NCI-H748 (cell line): Measurements from ENCODE around the gene KSR2.
A peak's percentile ranks its signal among the peaks of the same experiment; 100 is the strongest.

Experiments
- DNase-seq: peaks from one replicate; lab custom pipeline; 2025; ENCODE audit not compliant: unreplicated experiment; lab: John Stamatoyannopoulos, UW

KSR2 gene

DNA sequence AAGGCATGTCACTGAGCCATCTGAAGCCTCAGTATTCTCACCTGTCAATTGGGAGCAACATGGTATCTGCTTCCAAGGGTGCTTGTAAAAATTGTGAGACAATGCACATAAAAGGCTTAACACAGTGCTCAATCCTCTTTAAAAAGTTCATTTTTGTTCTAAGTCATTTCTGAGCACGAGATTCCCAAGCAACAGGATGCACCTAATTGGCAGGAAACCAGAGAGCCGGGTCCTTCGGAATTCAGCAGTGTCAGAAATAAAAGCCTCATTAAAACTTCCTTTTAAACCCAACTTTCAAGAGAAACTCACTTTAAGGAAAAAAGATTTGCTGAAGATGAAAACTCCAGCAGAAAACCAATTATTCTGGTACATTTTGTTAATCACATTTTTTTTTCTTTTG is 494.9 kb downstream of the KSR2 start:
- DNase-seq: no peak

DNA sequence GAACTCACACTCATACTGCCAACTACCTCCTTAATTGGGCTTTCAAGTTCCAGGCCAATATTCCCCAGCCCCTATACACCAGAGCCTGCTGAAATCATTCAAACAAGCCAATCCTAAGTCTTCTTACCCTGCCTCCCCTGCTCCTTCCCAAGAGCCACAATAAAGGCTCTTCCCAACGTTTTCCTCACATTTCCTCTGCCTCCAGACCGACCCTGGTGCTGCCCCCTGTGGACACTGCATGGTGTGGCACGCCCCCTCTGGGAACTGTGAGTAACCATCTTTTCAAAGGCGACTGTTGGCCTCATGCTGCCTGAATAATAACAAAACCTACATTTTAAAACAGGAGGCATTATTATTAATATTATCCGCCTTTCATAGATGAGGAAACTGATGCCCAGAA is 495.8 kb downstream of the KSR2 start:
- peak; percentile 37 for DNase-seq

- no peak for DNase-seq
Observed at GRCh38 chr12:117470804-117471203, 498.0 kb downstream of the KSR2 start.

- no peak for DNase-seq
Observed at GRCh38 chr12:117469883-117470483, 498.8 kb downstream of the KSR2 start.

GRCh38 chr12:117468016-117468415 is 500.8 kb downstream of the KSR2 start:
- no peak for DNase-seq

- no peak for DNase-seq
Observed at GRCh38 chr12:117467588-117467987, 501.2 kb downstream of the KSR2 start.

DNA sequence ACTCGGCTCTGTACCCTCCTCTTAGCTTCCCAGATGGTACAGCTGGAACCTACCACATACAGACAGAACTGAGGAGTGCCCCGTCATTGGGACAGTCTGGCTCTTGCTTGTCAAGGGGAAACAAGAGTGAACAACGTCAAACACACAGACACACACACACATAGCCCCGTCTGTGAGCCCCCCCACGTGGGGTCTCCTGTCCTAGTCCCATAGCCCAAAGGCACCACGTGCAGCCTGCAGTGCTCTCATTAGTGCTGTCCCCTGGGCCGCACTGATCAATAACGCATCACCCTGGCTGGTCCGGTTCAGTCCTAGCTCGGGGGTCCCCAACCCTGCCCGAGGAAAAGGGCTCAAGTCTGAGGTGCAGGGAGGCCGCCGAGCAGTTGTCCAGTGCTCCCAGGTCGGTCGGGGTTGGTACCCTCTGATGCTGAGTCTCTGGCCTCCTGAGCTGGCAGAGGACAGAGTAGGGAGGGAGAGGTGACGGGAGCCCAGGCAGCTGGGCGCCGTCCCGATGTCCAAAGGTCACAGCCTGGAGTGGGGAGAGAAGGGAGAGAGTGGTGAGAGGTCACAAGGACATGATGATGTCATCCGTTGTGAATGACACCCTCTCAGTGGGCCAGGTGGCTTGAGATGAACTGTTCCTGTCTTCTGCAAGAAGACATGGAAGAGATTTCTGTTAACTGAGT is 502.0 kb downstream of the KSR2 start:
- no peak for DNase-seq

- DNase-seq: no peak
Observed at GRCh38 chr12:117461732-117462131, 507.1 kb downstream of the KSR2 start.

DNA sequence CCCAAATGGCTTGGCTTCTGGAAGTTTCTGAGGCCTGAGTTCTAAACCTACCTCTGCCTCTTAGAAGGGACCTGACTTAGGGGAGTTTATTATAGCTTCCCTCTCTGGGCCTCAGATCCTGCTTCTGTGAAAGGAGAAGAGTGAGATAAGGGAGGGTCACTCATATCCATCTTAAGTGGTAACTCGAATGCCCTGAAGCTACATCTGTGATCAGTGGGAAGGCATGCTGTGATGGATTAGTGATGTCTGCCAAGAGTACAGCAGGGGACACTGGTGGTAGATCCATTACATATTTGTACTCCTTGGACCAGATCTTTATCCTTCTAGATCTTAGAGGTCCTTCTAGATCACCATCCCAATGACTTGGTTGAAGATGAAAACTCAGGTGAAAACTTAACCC is 509.6 kb downstream of the KSR2 start:
- DNase-seq: no peak

DNA sequence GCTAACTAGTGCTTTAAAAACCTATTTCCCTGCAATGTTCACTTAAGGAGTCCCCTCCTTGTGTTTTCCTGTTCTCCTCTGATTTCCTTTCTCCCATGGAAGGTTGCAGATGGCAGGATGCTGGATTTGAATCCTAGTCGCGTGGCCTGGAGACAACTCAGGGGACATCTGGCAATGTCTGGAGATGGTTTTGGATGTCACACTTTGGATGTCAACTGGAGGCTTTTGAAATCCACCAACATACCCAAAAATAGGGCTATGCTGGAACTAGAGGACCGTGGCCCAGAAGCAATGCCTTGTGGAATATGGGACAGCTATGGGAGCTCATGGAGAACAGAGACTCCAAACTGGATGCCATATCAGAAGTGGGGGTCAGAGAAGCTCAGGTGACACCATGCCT is 511.6 kb downstream of the KSR2 start:
- no peak for DNase-seq

- no peak for DNase-seq
Observed at GRCh38 chr12:117456076-117456475, 512.7 kb downstream of the KSR2 start.

DNA sequence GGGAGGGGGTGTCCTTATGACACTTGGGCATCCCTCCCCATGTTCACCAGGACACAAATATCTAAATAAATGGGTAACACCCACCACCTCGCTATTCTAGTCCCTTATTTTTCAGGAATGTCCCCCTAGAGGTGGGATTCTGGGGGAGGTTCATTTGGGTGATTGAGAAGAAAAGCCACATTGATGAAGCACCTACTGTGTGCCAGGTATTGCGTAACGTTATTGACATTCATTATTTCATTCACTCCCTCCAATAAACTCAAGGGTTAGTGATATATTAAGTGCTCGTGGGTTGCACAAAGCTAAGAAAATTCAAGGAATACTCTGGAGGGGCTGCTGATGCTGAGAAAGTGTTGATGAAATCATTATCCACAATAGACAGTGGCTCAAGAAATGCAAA is 514.8 kb downstream of the KSR2 start:
- DNase-seq: no peak

DNA sequence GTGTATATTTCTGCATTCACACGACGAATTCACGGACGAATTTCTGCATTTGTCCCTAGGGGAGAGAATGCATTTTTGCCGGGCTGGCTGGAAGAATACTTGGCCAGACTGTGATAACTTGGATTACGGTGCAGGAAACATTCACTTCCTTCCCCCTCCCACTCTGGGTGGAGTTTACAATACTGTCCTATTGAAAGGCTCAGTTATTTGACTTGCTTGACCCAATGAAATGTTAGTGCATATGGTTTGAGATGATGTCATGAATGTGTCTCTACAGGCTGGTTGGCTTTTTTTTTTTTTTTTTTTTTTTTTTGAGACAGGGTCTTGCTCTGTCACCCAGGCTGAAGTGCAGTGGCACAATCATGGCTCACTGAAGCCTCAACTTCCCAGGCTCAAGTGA is 516.7 kb downstream of the KSR2 start:
- no peak for DNase-seq

- no peak for DNase-seq
Observed at GRCh38 chr12:117450209-117450608, 518.6 kb downstream of the KSR2 start.

- peak; percentile 29 for DNase-seq
Observed at GRCh38 chr12:117447665-117448366, 521.0 kb downstream of the KSR2 start.

- no peak for DNase-seq
Observed at GRCh38 chr12:117444781-117445180, 524.0 kb downstream of the KSR2 start.

- no peak for DNase-seq
Observed at GRCh38 chr12:117441751-117442150, 527.0 kb downstream of the KSR2 start.

- no peak for DNase-seq
Observed at GRCh38 chr12:117440384-117440783, 528.4 kb downstream of the KSR2 start.

DNA sequence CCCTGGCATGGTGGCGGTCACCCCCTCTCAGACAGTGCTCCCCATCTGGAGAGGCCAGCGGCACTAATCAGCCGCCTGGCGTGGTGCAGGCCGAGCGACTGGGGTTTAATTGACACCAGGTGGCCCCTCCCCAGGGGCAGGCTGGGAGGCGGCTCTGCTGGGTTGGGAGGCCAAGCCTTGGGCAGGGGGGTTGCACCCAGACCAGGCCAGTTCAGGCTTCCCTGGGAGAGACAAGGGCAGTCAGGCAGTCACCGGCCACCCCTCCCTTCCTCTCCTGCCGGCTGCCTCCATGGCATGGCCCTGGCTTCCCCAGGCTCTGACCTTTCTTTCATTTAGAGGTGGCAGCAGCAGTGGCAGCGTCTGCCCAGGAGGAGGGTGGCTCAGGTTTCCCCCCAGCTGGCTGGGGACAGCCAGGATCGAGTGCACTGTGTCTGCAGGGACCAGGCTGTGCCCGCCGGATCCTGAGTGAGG is 529.2 kb downstream of the KSR2 start:
- DNase-seq: no peak

DNA sequence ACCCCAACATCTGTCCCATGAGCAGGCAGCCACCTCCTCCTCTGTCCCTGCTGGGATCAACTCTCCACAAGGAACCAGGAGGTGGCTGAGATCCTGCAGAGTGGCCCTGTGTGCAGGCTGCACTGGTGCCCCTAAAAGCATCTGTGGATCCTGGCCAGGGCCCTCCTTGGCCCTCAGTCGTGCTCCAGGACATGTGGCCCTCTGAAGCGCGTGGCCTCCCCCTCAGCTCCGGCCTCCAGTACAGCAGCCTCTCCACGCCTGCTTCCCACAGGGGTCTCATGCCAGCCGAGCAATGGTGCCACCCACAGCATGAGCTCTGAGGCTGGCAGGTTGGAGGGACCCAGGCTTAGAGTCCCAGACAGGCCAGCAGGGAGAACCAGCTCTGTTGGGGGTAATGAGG is 530.0 kb downstream of the KSR2 start:
- DNase-seq: no peak

DNA sequence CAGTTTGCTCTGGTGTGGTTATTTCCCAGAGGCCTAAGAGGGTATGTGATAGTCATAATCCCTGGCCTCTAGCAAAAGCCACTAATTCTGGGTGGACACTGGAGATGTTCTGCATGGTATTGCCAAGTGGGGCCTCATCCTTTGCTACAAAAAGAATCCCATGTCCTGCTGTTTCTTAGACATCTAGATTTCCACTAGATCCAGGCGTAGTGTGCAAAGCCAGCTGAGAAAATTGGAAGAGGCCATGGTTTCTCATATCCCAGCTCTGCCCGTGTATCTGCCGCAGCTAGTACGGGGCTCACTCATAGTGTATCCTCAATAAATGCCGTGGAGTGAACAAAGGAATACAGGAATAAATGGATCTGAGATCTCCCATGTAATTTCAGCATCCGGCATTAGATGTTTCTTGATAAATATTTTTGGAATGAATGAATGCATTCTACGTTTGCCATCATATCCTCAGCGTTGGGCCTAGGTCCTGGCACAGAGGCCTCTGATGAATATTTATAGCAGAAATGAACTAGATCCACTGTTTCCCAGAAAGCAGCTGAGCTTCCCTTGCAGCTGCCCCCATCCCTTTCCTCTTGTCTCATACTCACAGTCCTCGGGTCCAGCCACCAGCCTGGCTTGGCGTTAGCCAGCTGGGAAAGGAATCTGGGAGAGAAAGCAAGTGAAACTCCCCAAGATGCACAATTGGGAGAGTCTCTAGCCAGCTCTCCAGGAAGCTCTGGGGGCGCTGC is 531.1 kb downstream of the KSR2 start:
- no peak for DNase-seq

DNA sequence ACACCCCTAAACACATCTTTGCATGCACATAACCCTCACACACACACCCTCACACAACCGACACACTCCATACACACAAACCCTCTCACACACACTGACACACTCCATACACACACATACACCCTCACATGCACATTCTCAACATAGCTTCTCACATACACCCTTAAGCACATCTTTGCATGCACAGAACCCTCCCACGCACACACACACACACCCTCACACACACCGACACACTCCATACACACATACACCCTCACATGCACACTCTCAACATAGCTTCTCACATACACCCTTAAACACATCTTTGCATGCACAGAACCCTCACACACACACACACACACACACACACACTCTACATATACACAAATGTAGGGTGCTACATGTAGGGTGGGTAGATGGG is 534.9 kb downstream of the KSR2 start:
- DNase-seq: no peak
